GM21786 (cell line): ENCODE results near the gene TDP2.

Source experiments
- ATAC-seq: cut with Tn5 transposase; IDR thresholded peaks from one replicate; pipeline ENCODE4 v1.9.1; 2021; ENCODE audit not compliant: unreplicated experiment

TDP2 gene

GRCh38 chr6:24666641-24667377, at the start of gene TDP2, which contains the start of gene ACOT13:
Gene TDP2, minus strand, starts transcription at chr6:24666899. Its CDS starts 37 bp downstream, at chr6:24666862.
Gene ACOT13, plus strand, starts transcription at chr6:24667077. Its CDS starts 187 bp downstream, at chr6:24667264.
- ATAC-seq: peak; percentile 96

- no peak for ATAC-seq
Observed at GRCh38 chr6:24710519-24711303, 44.0 kb upstream of the TDP2 start.

- ATAC-seq: no peak
Observed at GRCh38 chr6:24709014-24709711, 42.5 kb upstream of the TDP2 start.

- ATAC-seq: no peak
Observed at GRCh38 chr6:24708612-24709011, 41.9 kb upstream of the TDP2 start.

GRCh38 chr6:24704468-24704867, 37.8 kb upstream of the TDP2 start:
- ATAC-seq: no peak

- ATAC-seq: no peak
Observed at GRCh38 chr6:24702720-24703282, 36.1 kb upstream of the TDP2 start.

GRCh38 chr6:24699521-24700359, 33.0 kb upstream of the TDP2 start:
- no peak for ATAC-seq

GRCh38 chr6:24696097-24696496, 29.4 kb upstream of the TDP2 start:
- no peak for ATAC-seq

- peak; percentile 58 for ATAC-seq
Observed at GRCh38 chr6:24695635-24696034, 28.9 kb upstream of the TDP2 start.

GRCh38 chr6:24694198-24694597, 27.5 kb upstream of the TDP2 start:
- ATAC-seq: no peak

- ATAC-seq: no peak
Observed at GRCh38 chr6:24692848-24693592, 26.3 kb upstream of the TDP2 start.

GRCh38 chr6:24692415-24692814, 25.7 kb upstream of the TDP2 start:
- ATAC-seq: no peak

GRCh38 chr6:24692003-24692402, 25.3 kb upstream of the TDP2 start:
- no peak for ATAC-seq

GRCh38 chr6:24691550-24691949, 24.9 kb upstream of the TDP2 start:
- no peak for ATAC-seq

GRCh38 chr6:24690593-24690992, 23.9 kb upstream of the TDP2 start:
- no peak for ATAC-seq

- no peak for ATAC-seq
Observed at GRCh38 chr6:24689964-24690363, 23.3 kb upstream of the TDP2 start.

- ATAC-seq: no peak
Observed at GRCh38 chr6:24686946-24687345, 20.2 kb upstream of the TDP2 start.

- ATAC-seq: no peak
Observed at GRCh38 chr6:24686408-24686807, 19.7 kb upstream of the TDP2 start.
